Colon (tissue), 2 donors: Measurements from ENCODE around the gene SEMA4G.

Experiments
- FAIRE-seq: peaks from 2 replicates; lab custom pipeline; 2012; peaks lifted over from hg19 to GRCh38; lab: Jason Lieb, UNC
- donor health status: control.
- donor health status: control.

The SEMA4G gene, protein sequence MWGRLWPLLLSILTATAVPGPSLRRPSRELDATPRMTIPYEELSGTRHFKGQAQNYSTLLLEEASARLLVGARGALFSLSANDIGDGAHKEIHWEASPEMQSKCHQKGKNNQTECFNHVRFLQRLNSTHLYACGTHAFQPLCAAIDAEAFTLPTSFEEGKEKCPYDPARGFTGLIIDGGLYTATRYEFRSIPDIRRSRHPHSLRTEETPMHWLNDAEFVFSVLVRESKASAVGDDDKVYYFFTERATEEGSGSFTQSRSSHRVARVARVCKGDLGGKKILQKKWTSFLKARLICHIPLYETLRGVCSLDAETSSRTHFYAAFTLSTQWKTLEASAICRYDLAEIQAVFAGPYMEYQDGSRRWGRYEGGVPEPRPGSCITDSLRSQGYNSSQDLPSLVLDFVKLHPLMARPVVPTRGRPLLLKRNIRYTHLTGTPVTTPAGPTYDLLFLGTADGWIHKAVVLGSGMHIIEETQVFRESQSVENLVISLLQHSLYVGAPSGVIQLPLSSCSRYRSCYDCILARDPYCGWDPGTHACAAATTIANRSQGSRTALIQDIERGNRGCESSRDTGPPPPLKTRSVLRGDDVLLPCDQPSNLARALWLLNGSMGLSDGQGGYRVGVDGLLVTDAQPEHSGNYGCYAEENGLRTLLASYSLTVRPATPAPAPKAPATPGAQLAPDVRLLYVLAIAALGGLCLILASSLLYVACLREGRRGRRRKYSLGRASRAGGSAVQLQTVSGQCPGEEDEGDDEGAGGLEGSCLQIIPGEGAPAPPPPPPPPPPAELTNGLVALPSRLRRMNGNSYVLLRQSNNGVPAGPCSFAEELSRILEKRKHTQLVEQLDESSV

DNA sequence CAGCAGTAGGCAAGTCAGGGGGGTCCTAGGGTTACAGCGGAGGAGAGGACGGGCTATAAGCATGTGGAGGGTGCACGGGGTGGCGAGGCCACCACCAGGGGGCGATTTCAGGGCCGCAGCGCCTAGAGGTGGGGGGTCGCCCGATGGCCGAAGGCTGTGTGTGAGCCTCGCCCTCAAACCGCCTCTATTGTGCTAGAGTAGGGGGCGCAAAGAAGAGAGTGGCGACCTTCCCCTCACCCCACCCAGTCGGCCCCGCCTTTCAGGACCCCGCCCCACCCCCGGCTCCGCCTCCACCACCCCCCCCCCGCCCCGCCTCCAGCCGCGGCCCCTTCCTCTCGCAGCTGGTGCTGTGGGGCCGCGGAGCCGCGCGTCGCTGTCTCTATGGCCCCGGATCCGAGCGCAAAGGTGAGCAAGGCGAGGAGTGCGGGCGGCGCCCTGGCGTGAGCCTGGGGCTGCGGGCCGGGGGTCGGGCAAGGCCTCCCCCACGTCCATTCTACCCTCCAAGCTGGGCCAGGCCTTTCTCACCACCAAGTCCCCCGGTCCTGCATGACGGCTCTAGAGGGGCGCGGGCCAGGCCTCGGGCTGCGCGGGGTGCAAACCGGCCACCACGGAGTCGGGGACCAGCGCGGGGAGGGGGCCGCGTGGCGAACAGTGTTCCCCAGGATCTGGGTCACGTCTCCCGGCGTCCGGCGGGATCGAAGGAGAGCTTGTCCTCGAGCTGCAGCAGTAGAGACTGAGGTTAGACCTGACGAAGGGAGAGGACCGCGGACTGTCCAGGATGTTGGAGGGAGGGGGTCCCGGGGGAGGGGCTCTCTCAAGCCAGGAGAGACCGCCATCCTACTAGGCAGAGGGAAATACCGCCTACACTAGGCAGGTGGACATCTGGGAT, at the start of gene SEMA4G:
Gene SEMA4G (plus strand): TSS at position 318 of the 889 bp plus-strand sequence. CDS start 3,409 bp downstream, outside the sequence.
- FAIRE-seq = no peak

DNA sequence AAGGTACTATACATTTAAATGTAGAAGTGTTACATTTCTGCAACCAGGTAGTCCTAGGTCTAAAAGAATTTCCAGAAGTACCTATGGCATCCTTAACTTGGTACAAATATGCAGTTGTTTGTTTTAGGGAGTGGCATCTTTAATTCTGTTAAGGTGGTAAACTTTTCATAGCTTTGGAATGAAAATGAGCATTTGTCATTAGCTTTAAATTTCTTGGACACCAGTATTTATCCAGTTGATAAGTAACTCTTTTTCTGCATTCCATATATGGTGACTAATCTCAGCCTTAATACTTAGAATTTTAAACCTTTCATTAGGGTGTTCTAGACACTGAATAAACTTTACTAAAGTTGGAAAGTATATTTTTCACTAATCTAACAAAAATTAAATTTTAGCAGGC, 45.7 kb upstream of the SEMA4G start:
- no peak for FAIRE-seq

DNA sequence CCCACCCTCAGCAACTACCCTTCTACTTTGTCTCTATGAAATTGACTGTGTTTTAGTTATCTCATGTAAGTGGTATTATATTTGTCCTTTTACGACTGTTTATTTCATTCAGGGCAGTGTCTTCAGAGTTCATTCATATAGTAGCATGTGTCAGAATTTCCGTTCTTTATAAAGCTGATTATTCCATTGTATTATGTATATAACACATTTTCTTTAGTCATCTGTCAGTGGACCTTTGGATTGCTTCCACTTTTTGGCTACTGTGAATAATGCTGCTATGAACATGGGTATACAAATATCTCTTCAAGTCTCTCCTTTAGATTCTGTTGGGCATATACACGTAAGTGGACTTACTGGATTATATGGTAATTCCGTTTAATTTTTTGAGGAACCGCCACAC, 42.0 kb upstream of the SEMA4G start:
- FAIRE-seq = no peak

DNA sequence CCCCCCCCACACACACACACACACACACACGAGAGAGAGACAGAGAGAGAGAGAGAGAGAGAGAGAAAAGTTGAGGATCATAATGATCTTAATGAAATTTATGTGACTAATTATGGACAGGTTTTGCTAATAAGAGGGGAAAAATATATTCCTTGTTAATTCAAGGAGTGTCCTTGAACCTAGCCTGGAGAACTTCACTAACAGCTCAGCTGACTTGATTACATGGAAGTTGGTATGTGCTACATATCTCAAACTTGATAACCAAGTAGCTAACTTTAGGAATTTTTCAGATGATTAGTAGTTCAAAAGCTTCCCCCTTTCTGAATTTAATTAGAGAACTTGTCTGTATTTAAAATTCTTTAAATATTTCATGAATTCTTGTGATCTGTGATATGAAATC, 41.3 kb upstream of the SEMA4G start:
- no peak for FAIRE-seq

DNA sequence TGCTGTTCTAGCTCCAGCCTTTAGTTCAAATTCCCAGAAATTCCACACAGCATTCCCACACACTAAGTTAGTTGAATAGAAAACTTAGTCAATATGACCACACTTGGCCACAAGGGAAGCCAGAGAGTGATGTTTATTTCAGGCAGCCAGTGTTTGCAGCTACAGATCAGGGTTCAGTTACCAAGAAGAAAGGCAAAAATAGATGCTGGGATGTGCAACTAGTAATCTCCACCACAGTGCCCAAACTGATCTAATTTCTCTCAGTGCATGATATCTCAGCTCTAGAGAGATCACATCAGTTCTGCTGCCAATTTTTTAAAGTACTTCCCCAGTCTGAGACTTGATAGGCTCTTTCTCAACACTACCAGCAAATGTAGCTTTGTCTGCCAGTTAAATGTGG, 38.9 kb upstream of the SEMA4G start:
- no peak for FAIRE-seq

DNA sequence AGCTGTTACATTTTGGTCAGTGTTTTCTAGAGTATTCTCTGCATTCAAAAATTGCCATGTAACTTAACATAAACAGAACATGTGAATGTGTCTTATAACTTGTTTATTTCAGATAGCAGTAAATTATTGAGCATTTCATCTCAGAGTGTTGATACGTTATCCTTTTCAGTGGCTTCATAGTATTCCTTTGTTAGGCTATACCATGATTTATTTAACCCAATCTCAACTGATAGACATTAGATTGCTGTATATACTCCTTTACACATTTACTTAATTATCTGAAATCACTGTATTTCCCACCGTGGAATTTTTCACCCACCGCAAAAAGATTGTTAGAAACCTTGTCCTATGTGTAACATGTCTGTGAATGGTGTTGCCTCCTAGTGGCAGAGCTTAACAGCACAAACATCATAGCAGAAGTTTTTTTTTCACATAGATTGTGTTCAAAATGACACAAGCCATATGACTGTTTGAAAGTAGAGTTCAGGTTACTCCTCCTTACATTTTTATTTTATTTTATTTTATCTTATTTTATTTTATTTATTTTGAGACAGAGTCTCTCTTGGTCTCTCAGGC, 35.1 kb upstream of the SEMA4G start:
- no peak for FAIRE-seq

DNA sequence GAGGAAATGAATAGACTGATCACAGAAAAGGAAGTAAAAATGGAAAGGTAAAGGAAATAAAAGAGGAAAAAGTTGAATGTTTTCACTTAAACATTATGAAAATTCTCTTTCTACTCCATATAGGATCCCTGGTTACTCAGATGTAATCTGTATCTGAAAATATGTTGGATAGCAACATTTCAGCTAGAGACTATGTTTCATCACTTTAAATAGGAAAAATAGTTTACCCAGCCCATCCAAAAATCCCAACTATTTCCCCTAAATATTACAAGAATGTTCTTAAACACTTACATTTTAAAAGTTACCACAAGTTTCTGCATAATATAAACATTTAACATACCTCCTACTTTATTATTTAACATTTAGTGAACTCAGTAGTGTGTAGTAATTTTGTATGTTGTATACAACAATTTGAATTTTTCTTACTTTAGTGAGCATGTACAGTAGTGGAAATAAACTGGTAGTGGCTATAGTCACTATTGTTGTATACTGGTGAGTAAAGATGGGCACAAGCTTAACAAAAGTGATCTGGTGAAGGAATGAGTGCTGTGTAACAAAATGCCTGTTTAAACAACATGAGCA, 29.4 kb upstream of the SEMA4G start:
- FAIRE-seq = no peak

DNA sequence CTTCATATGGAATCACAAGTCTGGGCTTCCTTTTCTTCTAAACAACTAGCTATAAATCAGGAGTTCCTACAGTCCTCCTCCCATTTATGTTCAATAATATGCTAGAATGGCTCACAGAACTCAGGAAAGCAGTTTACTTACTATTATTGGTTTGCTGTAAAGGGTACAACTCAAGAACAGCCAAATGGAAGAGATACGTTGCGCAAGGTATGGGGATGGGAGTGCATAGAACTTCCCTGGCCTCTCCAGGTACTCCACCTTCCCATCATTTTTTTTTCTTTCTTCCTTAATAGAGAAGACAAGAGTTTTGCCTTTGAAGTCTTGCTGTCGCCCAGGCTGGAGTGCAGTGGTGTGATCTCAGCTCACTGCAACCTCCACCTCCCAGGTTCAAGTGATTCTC, 27.1 kb upstream of the SEMA4G start:
- no peak for FAIRE-seq

DNA sequence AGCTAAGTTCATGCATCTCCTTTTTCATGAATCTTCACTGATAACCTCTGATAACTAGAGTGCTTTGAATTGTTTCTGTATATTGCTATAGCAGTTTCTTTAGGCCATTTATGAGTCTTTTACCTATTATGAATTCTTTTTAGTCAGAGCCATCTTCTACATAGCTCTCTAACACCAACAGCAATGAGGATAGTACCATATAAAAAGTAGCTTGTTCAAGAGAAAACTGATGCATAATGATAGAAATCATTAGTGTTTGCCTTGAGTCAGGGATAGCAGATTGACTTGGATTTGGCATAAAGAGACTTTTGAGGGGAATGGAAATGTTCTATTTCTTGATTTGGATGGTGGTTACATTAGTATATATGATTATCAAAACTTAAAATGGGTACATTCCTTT, 25.8 kb upstream of the SEMA4G start:
- FAIRE-seq = no peak

DNA sequence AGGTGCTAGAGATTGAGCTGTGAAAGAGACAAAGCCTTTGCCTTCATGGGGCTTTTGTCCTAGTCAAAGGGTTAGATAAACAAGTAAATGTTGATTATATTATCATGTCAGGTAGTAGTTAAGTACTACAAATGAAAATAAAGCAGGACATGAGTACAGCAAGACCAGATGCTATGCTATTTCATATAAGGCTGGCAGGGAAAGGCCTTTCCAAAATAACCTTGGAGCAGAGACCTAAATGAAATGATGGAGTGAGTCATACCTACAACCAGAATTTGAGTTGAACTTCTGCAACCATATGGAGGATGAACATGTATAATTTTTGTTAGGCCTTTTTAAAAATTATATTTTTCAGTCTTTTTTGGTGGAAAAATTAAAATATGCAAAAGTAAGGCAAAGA, 23.6 kb upstream of the SEMA4G start:
- no peak for FAIRE-seq

DNA sequence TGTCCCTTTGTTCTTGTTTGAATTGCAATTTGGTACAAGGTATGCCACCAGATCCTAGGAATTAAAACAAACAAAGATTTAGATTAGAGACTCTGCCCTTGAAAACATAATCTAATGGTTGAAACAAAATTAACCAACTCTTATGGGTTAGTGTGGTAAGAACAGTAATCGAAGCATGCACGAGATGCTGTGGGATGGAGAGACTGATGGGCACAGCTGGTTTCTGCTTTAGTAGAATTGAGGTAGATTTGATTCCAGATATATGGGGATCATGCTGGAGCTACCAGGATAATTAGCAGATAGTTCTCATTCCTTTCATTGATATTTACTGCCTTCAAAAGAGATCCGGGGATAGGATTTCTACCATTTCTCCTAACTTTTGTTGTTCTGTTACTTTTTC, 20.4 kb upstream of the SEMA4G start:
- FAIRE-seq = no peak

DNA sequence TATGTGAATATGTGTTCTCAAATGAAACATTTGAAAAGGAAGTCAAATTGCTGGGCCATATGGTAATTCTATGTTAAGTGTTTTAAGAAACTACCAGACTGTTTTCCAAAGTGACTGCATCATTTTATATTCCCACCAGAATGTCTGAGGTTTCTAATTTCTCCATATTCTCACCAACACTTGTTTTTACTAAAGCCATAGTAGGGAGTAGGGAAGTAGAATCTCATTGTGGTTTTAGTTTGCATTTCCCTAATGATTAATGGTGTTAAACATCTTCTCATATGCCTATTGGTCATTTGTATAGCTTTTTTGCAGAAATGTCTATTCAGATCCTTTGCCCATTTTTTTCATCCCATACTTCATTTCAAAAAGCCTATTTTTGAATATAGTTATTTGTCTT, 9.1 kb upstream of the SEMA4G start:
- no peak for FAIRE-seq

DNA sequence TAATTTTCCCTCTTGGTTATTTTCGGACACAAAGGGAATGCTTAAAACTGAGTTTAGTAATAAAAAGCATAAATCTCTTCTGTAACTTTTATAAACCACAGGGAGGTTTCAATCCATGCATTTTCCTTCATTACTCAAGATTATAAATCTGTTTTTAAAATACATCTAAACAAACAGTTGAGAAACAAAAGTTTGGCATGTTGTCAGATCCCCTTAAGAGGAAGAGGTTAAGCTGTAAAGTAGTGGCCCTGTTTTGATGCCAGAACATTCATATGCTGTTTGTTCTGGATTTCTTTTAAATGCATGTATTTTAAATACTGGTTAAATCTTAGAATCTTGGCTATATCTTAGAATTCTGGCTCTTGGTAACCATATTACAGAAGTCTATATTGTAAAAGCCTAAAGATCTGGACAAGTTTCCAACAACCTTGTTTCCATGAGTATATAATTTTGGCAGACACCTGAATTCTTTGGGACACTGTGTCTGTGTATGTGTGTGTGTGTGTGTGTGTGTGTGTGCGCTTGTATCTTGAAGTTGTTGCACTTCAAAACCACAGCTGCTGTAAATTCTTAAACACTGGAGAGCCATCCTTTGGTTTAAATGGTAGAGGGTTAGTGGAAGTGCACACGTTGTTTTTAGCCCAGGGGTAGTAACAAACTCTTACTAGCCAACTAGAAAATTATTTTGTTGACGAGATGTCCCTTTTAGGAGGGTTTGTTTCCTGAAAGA, 6.8 kb upstream of the SEMA4G start:
- FAIRE-seq = no peak

DNA sequence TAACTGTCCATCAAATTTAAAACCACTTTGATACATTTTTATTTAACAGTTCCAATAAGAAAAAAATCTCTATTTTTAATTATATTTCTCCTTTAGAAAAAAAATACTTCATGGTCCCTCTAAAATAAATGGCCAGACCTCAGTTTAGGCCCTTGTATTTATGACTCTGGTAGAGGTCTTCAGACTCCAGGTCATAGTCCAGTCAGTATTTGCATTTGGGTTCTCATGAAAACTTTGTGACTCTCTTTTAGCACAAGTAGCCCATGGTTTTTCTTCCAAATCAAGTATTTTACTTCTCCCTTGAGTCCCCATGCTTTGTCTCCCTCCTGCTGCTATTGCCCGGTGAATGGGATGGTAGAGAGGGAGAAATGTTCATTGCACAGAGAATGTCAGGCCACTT, 5.5 kb upstream of the SEMA4G start:
- no peak for FAIRE-seq

DNA sequence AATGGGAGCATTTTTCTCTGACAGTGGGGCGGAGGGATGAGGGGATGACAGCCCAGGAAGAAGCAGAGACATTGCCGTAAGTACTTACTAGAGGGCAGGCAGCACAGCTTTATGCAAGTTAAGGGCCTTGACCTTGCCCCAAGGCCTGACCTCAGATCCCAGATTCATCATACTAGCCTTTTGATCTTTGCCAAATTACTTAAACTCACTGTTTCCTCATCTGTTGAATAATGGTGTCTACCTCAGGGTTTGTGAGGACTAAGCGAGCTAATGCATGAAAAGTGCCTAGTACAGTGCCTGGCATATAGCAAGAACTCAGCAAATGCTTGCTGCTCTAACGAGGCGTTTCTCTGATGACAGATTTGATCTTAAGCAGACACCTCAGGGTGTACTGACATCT, 3.5 kb upstream of the SEMA4G start:
- FAIRE-seq = no peak

DNA sequence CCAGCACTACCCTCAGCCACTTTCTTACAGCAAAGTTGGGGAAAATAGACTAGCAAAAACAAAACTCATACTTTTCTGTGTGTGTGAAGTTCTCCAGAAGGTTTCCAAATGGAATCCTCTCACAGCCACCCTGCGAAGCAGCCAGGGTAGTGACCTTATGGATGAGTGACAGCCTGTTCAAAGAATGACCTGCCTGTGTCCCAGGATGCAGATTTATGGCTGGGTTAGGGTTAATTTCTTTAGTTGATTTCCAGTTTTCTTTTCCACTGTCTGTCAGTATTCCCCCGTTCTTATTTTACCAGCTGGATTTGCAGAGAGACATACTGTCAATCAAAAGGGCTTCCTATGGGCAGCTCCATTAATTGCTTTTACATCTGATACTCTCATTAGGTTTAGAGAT, 2.4 kb upstream of the SEMA4G start:
- FAIRE-seq = no peak

DNA sequence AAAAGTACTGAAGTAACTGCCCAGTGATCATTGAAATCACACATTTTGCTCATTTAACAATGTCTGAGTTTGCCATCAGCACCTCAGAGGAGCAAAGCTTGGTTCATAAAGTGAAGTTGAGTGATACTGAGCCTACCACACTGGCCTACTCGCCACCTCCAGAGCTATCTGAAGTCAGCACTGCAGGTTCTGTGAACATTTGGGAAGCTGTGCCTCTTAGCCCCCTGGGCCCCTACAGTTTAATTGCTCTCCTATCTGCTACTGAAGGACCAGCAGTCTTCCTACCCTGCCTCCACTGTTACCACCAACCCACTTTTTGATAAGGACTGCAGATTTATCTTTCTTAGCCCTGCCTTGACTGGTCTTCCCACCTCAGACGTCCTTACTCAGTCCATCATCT, 2.0 kb upstream of the SEMA4G start:
- no peak for FAIRE-seq

DNA sequence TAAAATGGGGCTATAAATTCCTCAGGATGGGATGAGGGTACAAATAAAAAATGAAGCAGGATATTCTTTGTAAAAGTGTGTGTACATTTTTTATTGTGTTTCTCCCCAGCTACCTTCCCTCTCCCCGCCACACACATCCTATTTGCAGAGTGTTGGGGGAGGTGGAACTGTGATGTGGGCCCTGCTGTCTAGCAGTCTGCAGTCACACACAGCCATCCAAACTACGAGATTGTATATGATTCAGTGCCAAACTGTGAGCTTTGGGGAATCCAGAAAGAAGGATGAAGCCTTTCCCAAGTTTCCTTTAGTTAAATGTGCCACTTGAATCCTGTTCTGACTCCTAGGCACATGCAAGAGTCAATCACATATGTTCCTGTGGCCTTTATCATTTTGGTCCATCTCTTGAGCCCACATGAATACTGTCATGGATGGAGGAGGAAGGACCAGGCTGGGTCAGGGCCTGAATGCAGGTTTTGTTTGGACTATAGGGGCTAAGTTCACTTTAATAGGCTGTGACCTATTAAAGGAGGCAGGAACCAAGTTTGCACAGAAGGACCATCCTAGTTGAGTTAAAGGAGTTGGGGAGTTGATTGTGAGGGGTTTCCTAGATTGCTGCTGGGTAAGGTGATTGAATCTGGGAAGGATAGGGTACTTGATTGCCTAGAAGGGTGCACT, 1.1 kb upstream of the SEMA4G start:
- FAIRE-seq = no peak

DNA sequence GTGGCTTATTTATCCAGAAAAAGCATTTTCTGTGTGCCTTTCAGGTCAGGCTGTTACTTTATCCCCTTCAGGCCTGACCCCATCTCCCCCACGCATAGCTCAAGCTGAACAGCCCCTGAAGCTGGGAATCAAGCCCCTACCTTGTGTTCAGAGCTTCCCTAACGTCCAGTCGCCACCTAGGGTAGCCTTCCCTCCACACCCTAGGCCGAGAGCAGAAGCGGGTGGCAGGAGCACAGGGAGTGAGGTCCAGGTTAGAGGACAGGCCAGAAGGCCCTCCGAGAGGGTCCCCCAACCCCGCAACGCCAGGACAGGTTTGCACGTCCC, 479 bp upstream of the SEMA4G start:
- no peak for FAIRE-seq

DNA sequence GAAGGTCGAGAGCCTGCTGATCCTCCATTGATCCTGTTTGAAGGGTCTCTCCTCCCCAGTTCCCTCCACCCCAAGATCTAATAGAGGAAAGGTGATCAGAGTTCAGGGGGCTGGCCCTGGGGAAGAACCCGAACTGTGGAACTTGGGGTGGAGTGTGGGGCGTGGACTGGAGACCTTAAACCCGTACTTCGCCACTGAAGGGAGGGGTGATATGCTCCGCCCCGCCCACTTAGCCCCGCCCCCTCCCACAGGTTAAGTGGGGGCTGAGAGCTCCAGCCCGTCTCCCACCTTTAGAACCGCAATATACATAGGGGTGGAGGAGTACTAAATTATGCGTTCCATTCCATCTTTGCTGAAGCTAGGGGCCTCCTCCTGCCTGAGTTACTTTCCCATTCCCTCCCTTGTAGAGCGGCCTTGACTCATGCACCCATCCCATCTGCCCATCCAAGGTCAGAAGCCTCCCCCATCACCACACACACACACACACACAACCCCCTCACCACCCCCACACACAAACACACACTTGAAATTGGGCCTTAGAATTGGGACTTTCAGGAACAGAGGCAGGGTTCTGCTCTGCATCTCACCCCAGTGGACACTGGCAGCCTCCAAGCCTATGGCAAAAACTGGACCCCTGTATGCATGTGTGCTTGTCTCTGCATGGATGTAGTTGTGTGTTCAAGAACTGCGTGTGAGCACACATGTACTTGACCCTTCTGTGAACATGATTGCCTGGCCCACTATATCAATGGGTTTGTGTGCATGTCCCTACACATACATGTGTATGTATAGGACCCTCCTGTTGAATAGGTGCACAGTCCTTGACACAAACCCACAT, 991 bp downstream of the SEMA4G start:
- no peak for FAIRE-seq
